ENCODE results near the gene SLC6A7. TPM values are rescaled to one million over a fixed set of nuclear protein-coding genes. Genes with fewer than 3 reads are reported as not detected.
A peak's percentile ranks its signal among the peaks of the same experiment; 100 is the strongest.
"Not testable (repeated sequence)": the region's sequence is repeated elsewhere in the genome, so short reads cannot be mapped to it uniquely, and the experiment has no call there.

Gene SLC6A7
- total RNA-seq, 1 donor from 2014 or later = not detected

DNA sequence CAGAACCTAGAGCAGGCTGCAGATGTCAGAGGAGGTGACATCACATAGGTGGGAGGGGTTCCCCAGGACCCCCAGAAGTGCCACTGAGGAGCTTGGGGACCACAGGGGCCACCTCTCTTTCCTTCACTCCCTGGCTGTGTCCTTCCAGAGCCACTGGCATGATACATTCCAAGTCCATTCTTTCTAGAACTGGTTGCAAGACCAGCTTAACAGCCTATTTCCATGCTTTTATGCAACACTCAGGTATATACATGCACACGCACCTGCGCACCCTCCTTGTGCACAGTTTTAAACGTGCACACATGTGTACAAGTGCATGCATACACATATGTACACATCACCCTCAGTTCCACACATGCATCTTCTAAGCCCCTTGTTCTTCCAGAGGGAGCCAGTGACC, 39.7 kb downstream of the SLC6A7 start:
- H3K27ac Mint-ChIP-seq (ENCODE audit: unreplicated experiment) = no peak overlapping the region
- H3K27me3 Mint-ChIP-seq (ENCODE audit: unreplicated experiment) = peaks cover 2% of the 10 kb centered on the region
- peaks cover 2% of the 10 kb centered on the region for H3K9me3 Mint-ChIP-seq (ENCODE audit: unreplicated experiment)
- no peak overlapping the region for H3K4me3 Mint-ChIP-seq (ENCODE audit: unreplicated experiment)
- no peak for TF ChIP-seq CTCF (IDR thresholded peaks at IDR 0.05; ENCODE audit: partially characterized antibody, unreplicated experiment)
- H3K4me1 Mint-ChIP-seq (ENCODE audit: low read depth, unreplicated experiment) = peaks cover 1% of the 10 kb centered on the region
- no peak for DNase-seq
- H3K36me3 Mint-ChIP-seq (ENCODE audit: unreplicated experiment) = no peaks in the 10 kb centered on the region

GRCh38 chr5:150230842-150231241, 41.0 kb downstream of the SLC6A7 start:
- Mint-ChIP-seq H3K4me1 (ENCODE audit: low read depth, unreplicated experiment) (peaks cover 14% of the 10 kb centered on the region), H3K9me3 (ENCODE audit: unreplicated experiment) (peaks cover 2% of the 10 kb centered on the region), H3K4me3 (ENCODE audit: unreplicated experiment) (no peak overlapping the region), H3K36me3 (ENCODE audit: unreplicated experiment) (no peaks in the 10 kb centered on the region), H3K27ac (ENCODE audit: unreplicated experiment) (no peak overlapping the region), H3K27me3 (ENCODE audit: unreplicated experiment) (peaks cover 2% of the 10 kb centered on the region)
- DNase-seq = no peak
- TF ChIP-seq CTCF (IDR thresholded peaks at IDR 0.05; ENCODE audit: partially characterized antibody, unreplicated experiment) = no peak

DNA sequence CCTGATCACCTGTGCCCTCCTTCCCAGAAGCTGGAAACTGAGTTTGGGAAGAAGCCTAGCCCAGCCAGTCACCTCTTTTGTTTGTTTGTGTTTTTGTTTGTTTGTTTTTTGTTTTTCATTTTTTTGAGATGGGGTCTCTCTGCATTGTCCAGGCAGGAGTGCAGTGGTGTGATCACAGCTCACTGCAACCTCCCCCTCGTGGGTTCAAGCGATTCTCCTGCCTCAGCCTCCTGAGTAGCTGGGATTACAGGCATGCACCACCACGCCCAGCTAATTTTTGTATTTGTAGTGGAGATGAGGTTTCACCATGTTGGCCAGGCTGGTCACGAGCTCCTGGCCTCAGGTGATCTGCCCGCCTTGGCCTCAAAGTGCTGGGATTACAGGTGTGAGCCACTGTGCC, 43.8 kb downstream of the SLC6A7 start:
- not testable (repeated sequence) for H3K27me3 Mint-ChIP-seq (ENCODE audit: unreplicated experiment); DNase-seq; H3K27ac Mint-ChIP-seq (ENCODE audit: unreplicated experiment); H3K4me3 Mint-ChIP-seq (ENCODE audit: unreplicated experiment); H3K36me3 Mint-ChIP-seq (ENCODE audit: unreplicated experiment); H3K9me3 Mint-ChIP-seq (ENCODE audit: unreplicated experiment)
- H3K4me1 Mint-ChIP-seq (ENCODE audit: low read depth, unreplicated experiment) = peaks cover 17% of the 10 kb centered on the region

- peak overlapping the region; percentile 56 for H3K4me3 Mint-ChIP-seq (ENCODE audit: unreplicated experiment)
- no peak for TF ChIP-seq CTCF (IDR thresholded peaks at IDR 0.05; ENCODE audit: partially characterized antibody, unreplicated experiment)
- no peak for DNase-seq
Measured at GRCh38 chr5:150234576-150235499, 45.0 kb downstream of the SLC6A7 start.

DNA sequence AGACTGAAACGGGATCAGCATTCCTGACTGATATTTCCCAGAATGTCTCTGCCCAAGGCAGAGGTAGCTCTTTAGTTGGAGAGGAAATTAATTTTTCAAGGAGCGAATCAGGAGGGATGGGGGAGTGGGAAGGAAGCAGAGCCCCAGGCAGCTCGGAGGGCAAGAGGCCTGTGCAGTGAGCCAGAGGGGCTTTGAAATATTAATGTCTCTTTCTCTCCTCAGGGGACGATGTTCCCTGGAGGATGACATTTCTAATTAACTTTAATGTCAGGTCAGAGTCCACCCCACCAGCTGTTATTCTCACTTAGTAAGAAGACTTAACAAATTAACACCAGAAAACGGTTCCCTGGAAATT, 45.6 kb downstream of the SLC6A7 start:
- Mint-ChIP-seq H3K9me3 (ENCODE audit: unreplicated experiment) (peaks cover 2% of the 10 kb centered on the region), H3K36me3 (ENCODE audit: unreplicated experiment) (no peaks in the 10 kb centered on the region), H3K27me3 (ENCODE audit: unreplicated experiment) (peaks cover 6% of the 10 kb centered on the region), H3K4me3 (ENCODE audit: unreplicated experiment) (peak overlapping the region; percentile 56), H3K4me1 (ENCODE audit: low read depth, unreplicated experiment) (peaks cover 17% of the 10 kb centered on the region), H3K27ac (ENCODE audit: unreplicated experiment) (peak overlapping the region; percentile 28)
- no peak for DNase-seq
- no peak for TF ChIP-seq CTCF (IDR thresholded peaks at IDR 0.05; ENCODE audit: partially characterized antibody, unreplicated experiment)

More at GRCh38 chr5:150234576-150235499, 45.0 kb downstream of the SLC6A7 start:
- Mint-ChIP-seq H3K9me3 (ENCODE audit: unreplicated experiment) (peaks cover 2% of the 10 kb centered on the region), H3K4me1 (ENCODE audit: low read depth, unreplicated experiment) (peaks cover 17% of the 10 kb centered on the region), H3K27me3 (ENCODE audit: unreplicated experiment) (peaks cover 5% of the 10 kb centered on the region), H3K36me3 (ENCODE audit: unreplicated experiment) (no peaks in the 10 kb centered on the region), H3K27ac (ENCODE audit: unreplicated experiment) (peak overlapping the region; percentile 28)
